Stomach (tissue), 9 donors: ENCODE measurements around the gene KIF6. TPM values are rescaled to one million over a fixed set of nuclear protein-coding genes. Genes with fewer than 3 reads are reported as not detected.

Source experiments
- DNase-seq, 2 donors: peaks; one replicate each; pipeline versions ENCODE4 v3.0.0 to v3.0.0-alpha.2; 2013 to 2019
- H3K27ac ChIP-seq, 5 donors: fragments of 200-600 bp in 4 of 5; sonication (generic) in 4 of 5; one replicate each; pipeline ENCODE4 v1.5.1; 2013 to 2019; ENCODE audit warnings: mild to moderate bottlenecking in 1 of 5, moderate library complexity in 1 of 5
- H3K27me3 ChIP-seq, 3 donors: fragments of 200-600 bp; sonication (generic); one replicate each; pipeline ENCODE4 v1.5.1; 2017 to 2019; ENCODE audit warnings: mixed run types in 1 of 3
- H3K36me3 ChIP-seq, 4 donors: fragments of 200-600 bp; sonication (generic); 1 replicate in 3 of 4; 2 replicates in 1 of 4; pipeline ENCODE4 v1.5.1; 2016 to 2019
- H3K4me1 ChIP-seq, 4 donors: fragments of 200-600 bp; sonication (generic); one replicate each; pipeline ENCODE4 v1.5.1; 2016 to 2019
- H3K4me3 ChIP-seq, 4 donors: fragments of 200-600 bp; sonication (generic) in 3 of 4; one replicate each; pipeline ENCODE4 v1.5.1; 2016 to 2019; ENCODE audit warnings: mild to moderate bottlenecking in 1 of 4
- H3K9me3 ChIP-seq, 4 donors: fragments of 200-600 bp; sonication (generic); one replicate each; pipeline ENCODE4 v1.5.1; 2016 to 2019
- EP300 ChIP-seq: sonication (generic); formaldehyde crosslinking; IDR thresholded peaks from one replicate; pipeline ENCODE4 v1.6.1; 2017; ENCODE audit warnings: antibody characterized with exemption
- POLR2A ChIP-seq, 4 donors: fragments of 450-650 bp; IDR thresholded peaks; one replicate each; pipeline ENCODE4 v1.6.1; 2016; ENCODE audit warnings: antibody characterized with exemption in 4 of 4, control low read depth in 2 of 4, mild to moderate bottlenecking in 1 of 4, moderate library complexity in 1 of 4
- POLR2AphosphoS5 ChIP-seq, 3 donors: sonication (generic); formaldehyde crosslinking; IDR thresholded peaks; one replicate each; pipeline ENCODE4 v1.6.1; 2016; ENCODE audit warnings: antibody characterized with exemption in 3 of 3
- WGBS, 5 donors: extraction: QIAGEN DNeasy Blood & Tissue Kit in 3 of 5; methylation state at CpG; one replicate each; pipeline versions ENCODE4 v1.1.5 to v1.1.7; 2013 to 2018; 5-methylcytosine and 5-hydroxymethylcytosine counted together
- intact Hi-C: fragments of 100-400 bp; cut with DNase I; formaldehyde crosslinking; loops from one replicate; pipeline ENCODE4 v1.15.1; 2023; ENCODE audit warnings: low total_unique reads
- polyA plus RNA-seq, 3 donors: library from polyadenylated mRNA; stranded (reverse); fragments of 200-250 nt; gene quantifications; one replicate each; pipeline ENCODE4 v1.2.3, GENCODE V29; 2013
- total RNA-seq, 5 donors: library from RNA; depleted of rRNA; stranded (reverse); fragments of >200 nt; gene quantifications; one replicate each; pipeline versions ENCODE4 v1.1.0 to v1.2.3, GENCODE V29; 2014 to 2016
- TF ChIP-seq, protein P1 (sequence below), 7 experiments: fragments of 450-650 bp in 4 of 7; fragments of 200-600 bp in 3 of 7; sonication (generic) in 3 of 7; IDR thresholded peaks; one replicate each; pipeline ENCODE4 v1.5.1; 2016 to 2019; ENCODE audit warnings: antibody characterized with exemption in 7 of 7, control low read depth in 2 of 7, mild to moderate bottlenecking in 1 of 7
- donor health status: healthy with polysubstance abuse.
- donor health status: Bipolar disorder and iron deficiency.
- donor health status: healthy.

KIF6 gene
- total and polyA plus RNA-seq, 8 donors, result 0.25 to 9.8 (median 0.37) TPM; not detected in 3

DNA sequence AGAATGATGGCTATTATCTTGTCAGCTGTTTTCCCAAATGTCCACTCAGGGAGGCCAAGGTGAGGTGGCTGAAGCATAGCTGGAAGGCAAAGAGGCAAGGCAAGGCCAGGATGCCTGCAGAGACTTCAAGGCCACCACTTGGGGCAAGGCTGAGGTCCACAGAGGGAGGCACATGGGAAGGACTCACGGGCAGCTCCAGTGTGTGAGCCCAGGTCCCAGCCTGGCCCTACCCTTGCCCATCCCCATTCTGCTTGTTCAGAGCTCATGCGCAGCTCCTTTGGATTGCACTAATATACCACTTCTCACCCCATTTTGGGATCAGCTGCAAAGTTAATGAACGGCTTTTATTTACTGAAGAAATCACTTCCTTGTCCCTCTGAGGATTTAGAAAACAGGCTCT lies 291.6 kb downstream of the KIF6 start:
- Histone ChIP-seq H3K4me1 (peaks cover 0 to 19% (median 14%) of the 10 kb centered on the region in 4 donors), H3K27ac (no peak overlapping the region), H3K36me3 (no peaks in the 10 kb centered on the region), H3K27me3 (no peaks in the 10 kb centered on the region), H3K9me3 (peaks cover 0 to 5% (median 0%) of the 10 kb centered on the region in 4 donors), H3K4me3 (no peak overlapping the region)
- intact Hi-C loops, result no loop called here
- TF ChIP-seq POLR2AphosphoS5 (IDR thresholded peaks at IDR 0.05), result no peak
- TF ChIP-seq, protein P1, sequence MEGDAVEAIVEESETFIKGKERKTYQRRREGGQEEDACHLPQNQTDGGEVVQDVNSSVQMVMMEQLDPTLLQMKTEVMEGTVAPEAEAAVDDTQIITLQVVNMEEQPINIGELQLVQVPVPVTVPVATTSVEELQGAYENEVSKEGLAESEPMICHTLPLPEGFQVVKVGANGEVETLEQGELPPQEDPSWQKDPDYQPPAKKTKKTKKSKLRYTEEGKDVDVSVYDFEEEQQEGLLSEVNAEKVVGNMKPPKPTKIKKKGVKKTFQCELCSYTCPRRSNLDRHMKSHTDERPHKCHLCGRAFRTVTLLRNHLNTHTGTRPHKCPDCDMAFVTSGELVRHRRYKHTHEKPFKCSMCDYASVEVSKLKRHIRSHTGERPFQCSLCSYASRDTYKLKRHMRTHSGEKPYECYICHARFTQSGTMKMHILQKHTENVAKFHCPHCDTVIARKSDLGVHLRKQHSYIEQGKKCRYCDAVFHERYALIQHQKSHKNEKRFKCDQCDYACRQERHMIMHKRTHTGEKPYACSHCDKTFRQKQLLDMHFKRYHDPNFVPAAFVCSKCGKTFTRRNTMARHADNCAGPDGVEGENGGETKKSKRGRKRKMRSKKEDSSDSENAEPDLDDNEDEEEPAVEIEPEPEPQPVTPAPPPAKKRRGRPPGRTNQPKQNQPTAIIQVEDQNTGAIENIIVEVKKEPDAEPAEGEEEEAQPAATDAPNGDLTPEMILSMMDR (IDR thresholded peaks at IDR 0.05), result no peak
- TF ChIP-seq POLR2A (IDR thresholded peaks at IDR 0.05), result no peak
- no peak for TF ChIP-seq EP300
- 48 to 85% (median 73%) methylated on average over 3 of the region's 3 CpGs for WGBS, 5 donors
- no peak for DNase-seq

DNA sequence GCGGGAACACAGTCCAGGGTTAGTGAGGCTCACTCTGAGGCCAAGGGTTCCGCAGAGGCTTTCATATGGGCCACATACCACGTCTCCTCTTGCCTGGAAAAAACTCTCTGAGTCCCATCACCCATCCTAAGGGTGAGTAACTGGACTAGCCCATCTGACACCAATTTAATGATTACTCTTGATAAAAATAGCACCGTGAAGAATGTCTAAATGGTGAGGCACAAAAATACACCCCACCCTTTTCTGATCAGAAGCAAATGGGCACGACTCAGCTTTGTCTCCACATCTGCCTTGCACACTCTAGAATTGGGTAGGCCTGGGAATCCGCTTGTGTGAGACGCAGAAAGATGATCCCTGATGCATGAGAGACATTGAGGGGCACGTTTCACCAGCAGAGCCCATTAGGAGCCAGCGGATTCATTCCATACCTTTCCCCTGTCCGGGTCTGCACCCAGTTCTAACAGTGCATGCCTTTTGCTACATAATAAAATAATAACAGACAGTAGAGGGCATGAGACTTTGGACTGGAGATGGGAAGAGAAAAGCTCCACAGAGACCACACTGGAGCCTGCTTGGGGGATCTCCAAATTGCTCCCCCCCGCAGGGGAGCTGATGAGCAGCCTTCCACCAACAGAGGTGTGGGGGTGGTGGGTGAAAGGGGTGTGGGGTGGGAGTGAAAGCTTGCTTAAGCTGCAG lies 292.7 kb downstream of the KIF6 start:
- Histone ChIP-seq H3K27ac (no peak overlapping the region), H3K9me3 (peaks cover 0 to 5% (median 0%) of the 10 kb centered on the region in 4 donors), H3K36me3 (no peaks in the 10 kb centered on the region), H3K4me3 (no peak overlapping the region), H3K27me3 (no peaks in the 10 kb centered on the region), H3K4me1 (peaks cover 0 to 19% (median 14%) of the 10 kb centered on the region in 4 donors)
- no peak for DNase-seq
- TF ChIP-seq, protein P1 (IDR thresholded peaks at IDR 0.05), result no peak
- no peak for TF ChIP-seq POLR2A (IDR thresholded peaks at IDR 0.05)
- no peak for TF ChIP-seq POLR2AphosphoS5 (IDR thresholded peaks at IDR 0.05)
- no peak for TF ChIP-seq EP300
- intact Hi-C loops, result no loop called here
- 81 to 88% (median 85%) methylated on average over 11 of the region's 11 CpGs for WGBS, 5 donors

DNA sequence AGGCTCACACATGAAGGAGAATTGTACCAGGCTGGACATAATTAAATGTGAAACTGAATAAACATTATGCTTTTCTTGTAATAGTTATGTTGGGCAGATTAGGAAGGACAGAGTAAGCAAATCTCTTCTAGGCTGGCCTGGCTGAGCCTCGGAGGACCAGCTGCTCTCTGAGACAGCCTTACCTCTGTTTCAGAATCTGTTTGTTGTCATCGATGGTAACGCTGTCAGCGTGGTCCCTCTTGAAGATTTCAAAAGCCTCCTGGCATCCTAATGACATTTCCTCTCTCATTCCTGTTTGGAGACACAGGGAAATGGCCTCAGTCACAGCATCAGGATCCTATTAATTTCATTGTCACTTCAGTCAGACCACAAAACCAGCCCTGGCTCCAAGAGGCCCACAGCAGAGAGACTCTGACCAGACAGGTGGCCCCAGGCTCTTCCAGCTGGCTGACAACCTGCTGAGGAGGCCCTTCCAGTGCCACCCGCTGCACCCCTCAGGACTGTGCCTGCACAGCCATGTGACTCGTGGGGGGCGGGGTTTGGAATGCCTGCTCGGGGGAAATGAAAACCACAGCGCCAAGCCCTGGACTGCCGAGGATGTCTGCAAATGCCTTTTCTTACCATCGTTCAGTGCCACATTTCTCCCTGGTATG lies 294.2 kb downstream of the KIF6 start:
- Histone ChIP-seq H3K27ac (peak overlapping the region in 4 of 5 donors; percentile 7 to 71 (median 31)), H3K4me1 (peaks cover 0 to 24% (median 17%) of the 10 kb centered on the region in 4 donors), H3K4me3 (no peak overlapping the region), H3K27me3 (no peaks in the 10 kb centered on the region), H3K36me3 (no peaks in the 10 kb centered on the region), H3K9me3 (no peaks in the 10 kb centered on the region)
- TF ChIP-seq POLR2AphosphoS5 (IDR thresholded peaks at IDR 0.05) (no peak), EP300 (peak; percentile 8)
- TF ChIP-seq, protein P1 (IDR thresholded peaks at IDR 0.05), result no peak
- DNase-seq, result peak; percentile 47 to 65
- intact Hi-C loops, result no loop called here
- 32 to 43% (median 39%) methylated on average over 11 of the region's 11 CpGs for WGBS, 5 donors

DNA sequence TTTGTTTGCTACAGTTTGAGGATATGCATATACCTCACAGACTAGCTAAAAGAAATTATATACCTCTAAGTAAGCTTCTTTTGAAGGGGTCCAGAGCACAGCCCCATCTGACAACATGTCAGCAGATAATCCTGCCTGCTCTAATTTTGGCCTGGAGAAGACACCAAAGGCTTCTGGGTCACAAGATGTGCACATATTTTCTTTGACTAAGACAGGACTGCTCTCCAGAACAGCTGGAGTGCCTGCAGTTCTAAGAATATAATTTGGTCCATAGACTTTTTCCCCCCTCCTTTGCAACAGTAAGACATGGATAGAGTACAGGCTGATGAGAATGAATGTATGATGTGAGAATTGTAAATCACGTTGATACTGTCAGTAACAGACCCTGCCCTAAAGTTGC lies 294.8 kb downstream of the KIF6 start:
- intact Hi-C loops, result no loop called here
- DNase-seq, result no peak
- H3K4me1 ChIP-seq, result peaks cover 0 to 28% (median 17%) of the 10 kb centered on the region in 4 donors
- H3K27me3 ChIP-seq, result no peaks in the 10 kb centered on the region
- H3K4me3 ChIP-seq, result no peak overlapping the region
- 71 to 82% (median 74%) methylated on average over 1 of the region's 1 CpG for WGBS, 5 donors
- H3K27ac ChIP-seq, result peak overlapping the region in 4 of 5 donors; percentile 7 to 71 (median 31)
- H3K9me3 ChIP-seq, result no peaks in the 10 kb centered on the region
- TF ChIP-seq POLR2A (IDR thresholded peaks at IDR 0.05) (no peak), POLR2AphosphoS5 (IDR thresholded peaks at IDR 0.05) (no peak), EP300 (no peak)
- TF ChIP-seq, protein P1 (IDR thresholded peaks at IDR 0.05), result no peak
- H3K36me3 ChIP-seq, result no peaks in the 10 kb centered on the region
